Keratinocyte (primary cell): ENCODE measurements around the gene PILRB. TPM values are rescaled to one million over a fixed set of nuclear protein-coding genes. Genes with fewer than 3 reads are reported as not detected.

ENCODE experiments used
- DNase-seq: peaks from one replicate; pipeline ENCODE4 v3.0.0-alpha.2; 2011; ENCODE audit warnings: low read depth, missing footprints, low spot score
- FAIRE-seq: peaks from 2 replicates; lab custom pipeline; 2011; peaks lifted over from hg19 to GRCh38; lab: Jason Lieb, UNC
- H2AFZ ChIP-seq: 2 replicates; pipeline ENCODE4 v1.6.0; 2012; ENCODE audit warnings: low read length, control low read depth, inconsistent platforms; ENCODE audit not compliant: control insufficient read depth
- H3K27ac ChIP-seq: 2 replicates; pipeline ENCODE4 v1.5.1; 2011; ENCODE audit warnings: low read length; ENCODE audit not compliant: control insufficient read depth, insufficient read depth
- H3K27me3 ChIP-seq: 3 replicates; pipeline ENCODE4 v1.6.0; 2011; ENCODE audit warnings: low read length; ENCODE audit not compliant: control insufficient read depth, insufficient read depth; ENCODE audit errors: extremely low read depth
- H3K36me3 ChIP-seq, 2 experiments: 2 replicates in 1 of 2; 3 replicates in 1 of 2; pipeline ENCODE4 v1.5.1; 2011; ENCODE audit warnings: low read length in 2 of 2, mild to moderate bottlenecking in 1 of 2; ENCODE audit not compliant: control insufficient read depth in 2 of 2, insufficient read depth in 2 of 2; ENCODE audit errors: extremely low read depth in 1 of 2
- H3K4me1 ChIP-seq: 3 replicates; pipeline ENCODE4 v1.5.1; 2011; ENCODE audit warnings: low read length; ENCODE audit not compliant: control insufficient read depth, insufficient read depth; ENCODE audit errors: extremely low read depth
- H3K4me2 ChIP-seq: 3 replicates; pipeline ENCODE4 v1.6.0; 2011; ENCODE audit warnings: low read depth, low read length; ENCODE audit not compliant: control insufficient read depth, insufficient read depth; ENCODE audit errors: extremely low read depth
- H3K4me3 ChIP-seq, 3 experiments: fragments of 200-600 bp in 1 of 3; sonication (generic) in 1 of 3; 2 replicates in 2 of 3; 3 replicates in 1 of 3; pipeline ENCODE4 v1.5.1; 2011 to 2016; ENCODE audit warnings: low read length in 3 of 3, mild to moderate bottlenecking in 3 of 3, control low read depth in 2 of 3, inconsistent platforms in 1 of 3, low read depth in 1 of 3, mixed read lengths in 1 of 3, mixed run types in 1 of 3, moderate library complexity in 1 of 3; ENCODE audit not compliant: control insufficient read depth in 2 of 3, insufficient read depth in 2 of 3; ENCODE audit errors: extremely low read depth in 1 of 3
- H3K79me2 ChIP-seq: 2 replicates; pipeline ENCODE4 v1.6.0; 2012; ENCODE audit warnings: low read length; ENCODE audit not compliant: control insufficient read depth, insufficient read depth
- H3K9ac ChIP-seq: 3 replicates; pipeline ENCODE4 v1.6.0; 2011; ENCODE audit warnings: low read length; ENCODE audit not compliant: control insufficient read depth, insufficient read depth; ENCODE audit errors: extremely low read depth
- H3K9me1 ChIP-seq: 3 replicates; pipeline ENCODE4 v1.6.0; 2011; ENCODE audit warnings: low read length; ENCODE audit not compliant: control insufficient read depth, insufficient read depth; ENCODE audit errors: extremely low read depth
- H3K9me3 ChIP-seq: 2 replicates; pipeline ENCODE4 v1.5.1; 2012; ENCODE audit warnings: low read depth, low read length; ENCODE audit not compliant: control insufficient read depth
- H4K20me1 ChIP-seq: 3 replicates; pipeline ENCODE4 v1.6.0; 2011; ENCODE audit warnings: low read length; ENCODE audit not compliant: control insufficient read depth, insufficient read depth; ENCODE audit errors: extremely low read depth
- CTCF ChIP-seq, 3 experiments: IDR thresholded peaks in 1 of 3; conservative IDR thresholded peaks in 1 of 3; optimal IDR thresholded peaks in 1 of 3; 2 replicates in 2 of 3; 3 replicates in 1 of 3; pipeline versions ENCODE3 to v1.5.1; 2011; ENCODE audit warnings: low read length in 3 of 3, mild to moderate bottlenecking in 3 of 3, moderate library complexity in 2 of 3, control low read depth in 1 of 3, inconsistent platforms in 1 of 3; ENCODE audit not compliant: insufficient read depth in 2 of 3; ENCODE audit errors: extremely low read depth in 1 of 3
- EZH2 ChIP-seq: IDR thresholded peaks from one replicate; pipeline ENCODE4 v1.6.1; 2012; ENCODE audit warnings: inconsistent platforms, mild to moderate bottlenecking, low read length, moderate library complexity
- dilution Hi-C: fragments of 300-500 bp; cut with MboI; formaldehyde crosslinking; loops from one replicate; pipeline ENCODE4 v1.7.0; 2020; ENCODE audit warnings: low sequenced_read_pairs; ENCODE audit not compliant: extremely low pct_ligation_motif_present
- polyA plus RNA-seq, 5 experiments: library from polyadenylated mRNA; depleted of rRNA in 3 of 5; stranded (reverse) in 3 of 5; stranded (forward) in 1 of 5; unstranded in 1 of 5; fragments of >200 nt; gene quantifications; 1 replicate in 1 of 5; 2 replicates in 3 of 5; 3 replicates in 1 of 5; pipeline versions ENCODE4 v1.2.1 to v1.2.3, GENCODE V29; 2011 to 2012; ENCODE audit warnings: missing spikeins in 2 of 5, low read depth in 1 of 5, low replicate concordance in 1 of 5

Gene PILRB
- polyA plus RNA-seq, 1 donor (not counting 4 experiments of a cell fraction or from before 2014, with no cell fraction given), result 16.5 TPM

GRCh38 chr7:100352984-100353684 is 4.8 kb upstream of the PILRB start:
- TF ChIP-seq EZH2 (no peak), CTCF (optimal IDR thresholded peaks at IDR 0.05 in 1 of 3, IDR thresholded peaks at IDR 0.05 in 1 of 3, conservative IDR thresholded peaks at IDR 0.05 in 1 of 3; ENCODE audit: extremely low read depth in 1 of 3, insufficient read depth in 2 of 3, low read length in 3 of 3) (no peak)
- no peaks in the 10 kb centered on the region for H3K4me1 ChIP-seq
- no peaks in the 10 kb centered on the region for H3K9me1 ChIP-seq
- no peak overlapping the region for H3K27ac ChIP-seq
- DNase-seq (no peak), FAIRE-seq (no peak)
- no peak overlapping the region for H3K9ac ChIP-seq
- H3K36me3 ChIP-seq, result peaks cover 40 to 54% of the 10 kb centered on the region in 2 experiments
- H3K27me3 ChIP-seq, result no peaks in the 10 kb centered on the region
- peaks cover 5% of the 10 kb centered on the region for H3K79me2 ChIP-seq
- H4K20me1 ChIP-seq, result peaks cover 2% of the 10 kb centered on the region
- no peaks in the 10 kb centered on the region for H3K9me3 ChIP-seq
- H3K4me3 ChIP-seq, result no peak overlapping the region
- H3K4me2 ChIP-seq, result no peak overlapping the region
- H2AFZ ChIP-seq, result no peak overlapping the region
- dilution Hi-C loops, result no loop called here

GRCh38 chr7:100353685-100354330 is 4.1 kb upstream of the PILRB start:
- peaks cover 2% of the 10 kb centered on the region for H4K20me1 ChIP-seq
- H3K4me1 ChIP-seq, result no peaks in the 10 kb centered on the region
- no peak overlapping the region for H3K9ac ChIP-seq
- H3K36me3 ChIP-seq, result peaks cover 45 to 57% of the 10 kb centered on the region in 2 experiments
- H3K27ac ChIP-seq, result no peak overlapping the region
- no peak overlapping the region for H3K4me2 ChIP-seq
- DNase-seq (no peak), FAIRE-seq (no peak)
- H3K9me3 ChIP-seq, result no peaks in the 10 kb centered on the region
- no peak overlapping the region for H2AFZ ChIP-seq
- no peaks in the 10 kb centered on the region for H3K9me1 ChIP-seq
- H3K27me3 ChIP-seq, result no peaks in the 10 kb centered on the region
- no peak overlapping the region for H3K4me3 ChIP-seq
- dilution Hi-C loops, result no loop called here
- TF ChIP-seq EZH2, result no peak
- TF ChIP-seq CTCF (optimal IDR thresholded peaks at IDR 0.05 in 1 of 3, IDR thresholded peaks at IDR 0.05 in 1 of 3, conservative IDR thresholded peaks at IDR 0.05 in 1 of 3; ENCODE audit: extremely low read depth in 1 of 3, insufficient read depth in 2 of 3, low read length in 3 of 3), result no peak
- H3K79me2 ChIP-seq, result peaks cover 5% of the 10 kb centered on the region
